Measurements from ENCODE around the gene HPS3. TPM values are rescaled to one million over a fixed set of nuclear protein-coding genes. Genes with fewer than 3 reads are reported as not detected.
"Not testable (repeated sequence)": the region's sequence is repeated elsewhere in the genome, so short reads cannot be mapped to it uniquely, and the experiment has no call there.

Gene HPS3, protein sequence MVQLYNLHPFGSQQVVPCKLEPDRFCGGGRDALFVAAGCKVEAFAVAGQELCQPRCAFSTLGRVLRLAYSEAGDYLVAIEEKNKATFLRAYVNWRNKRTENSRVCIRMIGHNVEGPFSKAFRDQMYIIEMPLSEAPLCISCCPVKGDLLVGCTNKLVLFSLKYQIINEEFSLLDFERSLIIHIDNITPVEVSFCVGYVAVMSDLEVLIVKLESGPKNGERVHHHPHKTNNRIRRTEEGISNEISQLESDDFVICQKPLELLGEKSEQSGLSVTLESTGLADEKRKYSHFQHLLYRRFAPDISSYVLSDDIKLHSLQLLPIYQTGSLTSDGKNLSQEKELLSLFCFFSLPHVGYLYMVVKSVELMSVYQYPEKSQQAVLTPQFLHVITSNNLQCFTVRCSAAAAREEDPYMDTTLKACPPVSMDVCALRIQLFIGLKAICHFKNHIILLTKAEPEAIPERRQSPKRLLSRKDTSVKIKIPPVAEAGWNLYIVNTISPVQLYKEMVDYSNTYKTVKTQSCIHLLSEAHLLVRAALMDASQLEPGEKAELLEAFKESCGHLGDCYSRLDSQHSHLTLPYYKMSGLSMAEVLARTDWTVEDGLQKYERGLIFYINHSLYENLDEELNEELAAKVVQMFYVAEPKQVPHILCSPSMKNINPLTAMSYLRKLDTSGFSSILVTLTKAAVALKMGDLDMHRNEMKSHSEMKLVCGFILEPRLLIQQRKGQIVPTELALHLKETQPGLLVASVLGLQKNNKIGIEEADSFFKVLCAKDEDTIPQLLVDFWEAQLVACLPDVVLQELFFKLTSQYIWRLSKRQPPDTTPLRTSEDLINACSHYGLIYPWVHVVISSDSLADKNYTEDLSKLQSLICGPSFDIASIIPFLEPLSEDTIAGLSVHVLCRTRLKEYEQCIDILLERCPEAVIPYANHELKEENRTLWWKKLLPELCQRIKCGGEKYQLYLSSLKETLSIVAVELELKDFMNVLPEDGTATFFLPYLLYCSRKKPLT
- polyA plus RNA-seq (ENCODE audit: insufficient read depth in 1 of 5, insufficient read length in 5 of 5, low replicate concordance in 1 of 5) = 10 to 100 TPM; 29.5 to 47.3 (median 39.3) TPM
- long read RNA-seq, donor 1, full-length matches to known transcripts = 4 of 4 reads
- long read RNA-seq, donor 1, partial matches to known transcripts = 0 of 4 reads
- long read RNA-seq, donor 1, other reads (novel, unspliced or antisense) = 0 of 4 reads
- long read RNA-seq, donor 2, full-length matches to known transcripts = 2 of 2 reads
- long read RNA-seq, donor 2, partial matches to known transcripts = 0 of 2 reads
- long read RNA-seq, donor 2, other reads (novel, unspliced or antisense) = 0 of 2 reads
- long read RNA-seq, donor 3, full-length matches to known transcripts = 3 of 3 reads
- long read RNA-seq, donor 3, partial matches to known transcripts = 0 of 3 reads
- long read RNA-seq, donor 3, other reads (novel, unspliced or antisense) = 0 of 3 reads
- long read RNA-seq, donor 4, full-length matches to known transcripts = 2 of 2 reads
- long read RNA-seq, donor 4, partial matches to known transcripts = 0 of 2 reads
- long read RNA-seq, donor 4, other reads (novel, unspliced or antisense) = 0 of 2 reads
- long read RNA-seq, donor 5, full-length matches to known transcripts = 3 of 10 reads
- long read RNA-seq, donor 5, partial matches to known transcripts = 7 of 10 reads
- long read RNA-seq, donor 5, other reads (novel, unspliced or antisense) = 0 of 10 reads
- long read RNA-seq, donor 6, full-length matches to known transcripts = 2 of 7 reads
- long read RNA-seq, donor 6, partial matches to known transcripts = 5 of 7 reads
- long read RNA-seq, donor 6, other reads (novel, unspliced or antisense) = 0 of 7 reads
- long read RNA-seq, donor 7, full-length matches to known transcripts = 2 of 8 reads
- long read RNA-seq, donor 7, partial matches to known transcripts = 6 of 8 reads
- long read RNA-seq, donor 7, other reads (novel, unspliced or antisense) = 0 of 8 reads
- long read RNA-seq, donor 8, full-length matches to known transcripts = 1 of 1 reads
- long read RNA-seq, donor 8, partial matches to known transcripts = 0 of 1 reads
- long read RNA-seq, donor 8, other reads (novel, unspliced or antisense) = 0 of 1 reads

- DNase-seq = peak; percentile 91 to 92
These were observed at the start of gene HPS3 for GRCh38 chr3:149129326-149130205. HPS3 (plus strand) TSS chr3:149129638; CDS start chr3:149129724, 86 bp downstream.

GRCh38 chr3:149080011-149080698 is 49.3 kb upstream of the HPS3 start:
- no peak for DNase-seq

GRCh38 chr3:149080699-149081091 is 48.7 kb upstream of the HPS3 start:
- no peak for DNase-seq

GRCh38 chr3:149081772-149082171 is 47.7 kb upstream of the HPS3 start:
- DNase-seq = no peak

DNA sequence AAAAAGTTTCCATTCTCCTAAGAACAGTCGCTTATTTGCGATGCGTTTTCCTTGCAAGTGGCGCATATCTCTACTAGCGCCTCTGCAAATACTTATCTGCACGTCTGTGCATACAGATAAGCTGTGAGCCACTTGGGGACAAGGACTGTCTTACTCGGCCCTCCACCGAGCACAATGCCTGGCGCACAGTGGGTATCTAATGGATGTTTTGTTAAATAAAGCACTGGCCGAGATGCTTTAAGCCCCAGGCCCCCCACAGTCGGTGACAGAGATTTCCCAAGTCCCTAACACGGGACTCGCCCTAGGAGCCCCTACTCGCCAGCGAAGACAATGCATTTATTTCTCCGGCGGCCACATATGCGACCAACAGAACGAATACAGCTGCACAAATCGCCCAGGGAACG is 43.6 kb upstream of the HPS3 start:
- DNase-seq = no peak

DNA sequence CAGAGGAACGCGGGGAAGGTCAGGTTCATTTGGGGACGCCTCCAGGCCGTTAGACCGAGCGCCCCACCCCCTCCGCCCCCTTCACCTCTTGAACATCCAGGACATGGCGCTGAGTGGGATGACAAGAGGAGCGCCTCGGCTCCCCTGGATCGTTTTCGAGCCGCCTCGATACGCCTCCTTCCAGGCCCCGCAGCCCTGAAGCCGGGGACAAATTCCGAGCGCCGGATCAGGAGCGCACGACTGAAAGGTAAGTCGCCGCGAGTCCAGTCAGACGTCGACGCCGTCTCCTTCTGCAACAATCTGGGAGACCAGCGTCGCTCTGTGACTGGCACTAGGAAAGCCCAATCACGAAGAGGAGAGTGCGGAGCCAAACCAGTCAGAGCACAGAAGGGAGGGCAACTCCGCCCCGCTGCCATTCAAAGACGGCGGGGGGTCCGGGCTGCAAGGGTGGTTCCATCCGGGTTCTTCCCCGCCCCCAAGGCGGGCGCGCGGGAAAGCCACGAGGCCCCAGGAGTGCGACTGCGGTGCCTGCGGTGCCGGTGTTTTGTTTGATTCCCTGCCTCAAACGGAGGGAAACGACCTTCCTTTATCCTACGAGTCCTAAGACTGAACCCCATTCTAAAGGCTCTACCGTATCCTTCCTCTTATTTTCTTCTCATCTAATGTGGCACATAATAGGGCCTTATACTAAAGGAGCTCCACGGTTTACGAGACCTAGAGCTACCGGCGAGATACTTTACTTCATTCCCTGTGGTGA is 43.0 kb upstream of the HPS3 start, which contains the start of gene HLTF:
HLTF (minus strand) TSS at position 302 of the 757 bp plus-strand sequence; CDS start at position 105, 197 bp downstream.
- DNase-seq = peak; percentile 95

DNA sequence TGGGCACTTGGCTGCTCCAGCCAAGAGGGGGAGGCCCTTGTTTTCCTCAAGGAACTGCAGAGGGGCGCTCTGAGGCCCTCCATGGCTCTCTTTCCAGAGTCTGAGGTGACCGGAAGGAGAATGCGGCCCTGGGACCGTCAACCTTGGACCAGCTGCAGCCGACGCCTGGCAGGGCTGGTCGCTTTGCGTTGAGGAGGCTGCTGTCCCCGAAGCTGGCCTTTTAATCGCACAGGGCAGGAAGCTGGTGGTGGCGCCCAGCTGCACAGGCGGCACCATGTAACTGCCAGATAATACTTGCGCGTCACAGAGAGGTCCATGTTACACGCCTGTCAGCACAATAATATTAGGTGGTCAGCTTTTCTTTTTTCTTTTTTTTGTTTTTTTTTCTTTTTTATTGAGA is 42.2 kb upstream of the HPS3 start:
- DNase-seq = no peak

- DNase-seq = no peak
These were observed 40.0 kb upstream of the HPS3 start for GRCh38 chr3:149089395-149089794.

GRCh38 chr3:149090461-149090860 is 39.0 kb upstream of the HPS3 start:
- no peak for DNase-seq

DNA sequence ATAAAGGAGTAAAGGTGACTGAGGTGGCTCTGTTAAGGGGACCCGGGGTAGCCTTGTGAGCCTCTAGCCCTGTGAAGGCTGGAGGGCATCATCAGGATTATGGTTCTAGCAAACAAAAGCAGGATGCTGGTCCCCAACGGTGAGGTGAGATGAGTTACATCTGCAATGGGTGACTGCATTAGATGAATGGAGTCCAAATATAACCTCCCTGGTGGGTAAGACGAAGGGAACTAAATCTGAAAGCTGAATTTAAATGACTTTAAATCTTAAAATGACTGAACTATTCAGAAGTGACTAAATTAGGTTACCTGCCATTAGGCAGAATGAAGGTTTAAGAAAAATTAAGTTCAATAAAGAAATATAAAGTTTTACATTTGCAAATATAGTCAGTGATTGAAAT is 38.5 kb upstream of the HPS3 start:
- DNase-seq = no peak

DNA sequence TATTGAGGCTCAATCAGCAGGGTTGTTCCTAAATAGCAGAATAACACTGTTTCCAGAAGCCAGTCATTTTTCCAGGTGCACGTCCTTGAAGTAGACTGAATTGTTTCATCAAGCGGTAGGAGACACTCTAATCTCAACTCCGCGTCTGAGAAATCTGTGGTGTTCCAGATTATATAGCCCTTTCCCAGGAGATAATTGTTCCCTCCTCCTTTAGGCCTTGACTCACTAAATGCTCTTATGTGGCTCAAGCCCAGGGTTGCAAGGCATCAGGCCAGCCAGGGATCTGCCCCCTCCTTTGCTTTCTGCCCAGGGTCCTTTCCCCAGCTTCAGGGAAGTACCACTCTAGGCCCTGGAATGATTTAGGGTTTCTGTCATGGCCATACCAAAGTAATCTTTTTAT is 37.5 kb upstream of the HPS3 start:
- DNase-seq = no peak

GRCh38 chr3:149095487-149095886 is 34.0 kb upstream of the HPS3 start:
- no peak for DNase-seq

- not testable (repeated sequence) for DNase-seq
These were observed 31.5 kb upstream of the HPS3 start for GRCh38 chr3:149097987-149098386.

- DNase-seq = no peak
These were observed 28.3 kb upstream of the HPS3 start for GRCh38 chr3:149101154-149101553.

DNA sequence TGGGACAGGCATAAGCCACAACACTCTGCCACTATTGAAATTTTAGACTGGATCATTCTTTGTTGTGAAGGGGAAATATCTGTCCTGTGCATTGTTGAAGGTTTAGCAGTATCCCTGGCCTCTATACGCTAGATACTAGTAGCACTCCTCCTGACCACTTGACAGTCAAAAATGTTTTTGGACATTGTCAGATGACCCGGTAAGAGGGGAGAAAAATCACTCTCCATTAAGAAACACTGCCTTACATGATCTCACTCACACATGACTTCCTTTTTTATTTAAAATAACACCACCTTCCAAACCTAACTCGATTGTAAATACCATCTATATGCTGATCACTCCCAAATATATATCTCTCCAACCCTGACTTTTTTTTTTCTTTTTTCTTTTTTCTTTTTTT is 27.8 kb upstream of the HPS3 start:
- DNase-seq = no peak

DNA sequence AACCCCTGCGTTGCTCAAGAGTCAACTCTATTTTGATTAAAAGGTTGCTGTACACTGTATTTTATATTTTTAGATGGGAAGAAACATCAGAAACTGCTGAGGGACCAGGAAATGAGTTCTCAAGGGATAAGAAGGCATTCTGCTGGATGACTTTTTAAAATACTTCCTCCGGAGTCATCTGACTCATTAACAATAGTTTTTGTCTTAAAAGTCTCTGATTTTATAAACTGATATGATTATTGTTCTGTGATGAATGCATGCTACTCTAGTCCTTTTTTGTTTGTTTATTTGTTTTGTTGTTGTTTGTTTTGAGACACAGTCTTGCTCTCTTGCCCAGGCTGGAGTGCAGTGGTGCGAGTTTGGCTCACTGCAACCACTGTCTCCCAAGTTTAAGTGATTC is 25.0 kb upstream of the HPS3 start:
- DNase-seq = no peak

GRCh38 chr3:149114458-149114857 is 15.0 kb upstream of the HPS3 start:
- DNase-seq = no peak

DNA sequence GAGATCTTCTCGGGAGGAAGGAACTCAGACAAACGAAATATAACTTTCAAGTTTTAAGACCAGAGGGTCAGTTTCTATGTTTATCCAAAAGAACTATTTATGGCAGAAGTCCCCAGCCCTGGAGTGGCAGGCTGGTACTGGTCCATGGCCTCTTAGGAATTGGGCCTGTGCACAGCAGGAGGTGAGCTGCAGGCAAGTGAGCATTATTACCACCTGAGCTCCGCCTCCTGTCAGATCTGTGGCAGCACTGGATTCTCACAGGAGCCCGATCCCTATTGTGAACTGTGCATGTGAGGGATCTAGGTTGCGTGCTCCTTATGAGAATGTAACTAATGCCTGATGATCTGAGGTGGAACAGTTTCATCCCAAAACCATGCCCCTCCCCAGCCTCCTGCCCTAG is 14.3 kb upstream of the HPS3 start:
- no peak for DNase-seq

Data from right lung (tissue), 10 donors.